Ecto neural progenitor cell (in vitro differentiated cells): ENCODE data around the gene ARHGAP15.

ENCODE experiments used
- DNase-seq: peaks from one replicate; pipeline ENCODE4 v3.0.0-alpha.2; 2018; ENCODE audit warnings: low spot score

ARHGAP15 gene

DNA sequence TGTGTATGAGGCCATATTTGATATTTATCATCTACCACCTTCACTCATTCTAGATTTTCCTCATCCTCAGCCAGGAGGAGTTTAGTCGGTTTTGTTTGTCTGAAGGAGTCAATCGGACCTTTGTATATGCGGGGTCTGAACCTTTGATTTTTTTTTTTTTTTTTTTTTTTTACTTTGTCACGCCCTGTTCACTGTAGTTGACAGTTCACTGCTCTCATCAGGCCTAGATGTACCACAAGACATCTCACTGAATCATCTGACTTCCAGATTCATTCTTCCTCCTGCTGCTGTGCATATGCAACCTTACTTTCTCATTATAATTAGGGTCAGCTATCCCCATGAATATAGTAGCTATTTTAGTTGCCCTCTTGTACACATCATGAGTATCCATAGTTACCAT lies 133.2 kb downstream of the ARHGAP15 start:
- DNase-seq: no peak

DNA sequence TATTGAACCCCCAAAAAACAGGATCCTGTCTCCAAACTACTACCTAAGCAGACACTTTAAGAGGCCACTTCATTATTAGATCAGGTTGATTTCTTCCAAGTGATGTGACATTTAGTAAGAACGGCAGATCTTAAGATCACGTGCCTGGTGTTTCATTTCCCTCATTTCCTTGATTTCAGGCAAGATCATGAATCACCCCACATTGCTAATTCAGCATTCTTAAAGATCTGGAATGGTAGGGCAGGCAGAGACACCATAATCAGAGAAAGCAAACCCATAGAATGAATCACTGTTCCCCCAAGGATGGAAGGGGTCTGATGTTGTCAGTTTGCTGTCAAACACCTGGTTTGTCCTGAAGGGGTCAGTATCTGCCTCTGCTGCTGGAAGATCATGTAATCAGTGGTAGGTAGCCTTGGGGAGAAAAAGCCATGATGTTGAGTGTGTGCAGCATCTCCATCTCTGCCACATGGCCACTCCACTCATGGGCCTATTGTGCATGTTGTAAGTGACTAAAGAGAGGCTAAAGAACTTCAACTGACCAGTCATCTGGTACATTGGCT lies 133.9 kb downstream of the ARHGAP15 start:
- no peak for DNase-seq

DNA sequence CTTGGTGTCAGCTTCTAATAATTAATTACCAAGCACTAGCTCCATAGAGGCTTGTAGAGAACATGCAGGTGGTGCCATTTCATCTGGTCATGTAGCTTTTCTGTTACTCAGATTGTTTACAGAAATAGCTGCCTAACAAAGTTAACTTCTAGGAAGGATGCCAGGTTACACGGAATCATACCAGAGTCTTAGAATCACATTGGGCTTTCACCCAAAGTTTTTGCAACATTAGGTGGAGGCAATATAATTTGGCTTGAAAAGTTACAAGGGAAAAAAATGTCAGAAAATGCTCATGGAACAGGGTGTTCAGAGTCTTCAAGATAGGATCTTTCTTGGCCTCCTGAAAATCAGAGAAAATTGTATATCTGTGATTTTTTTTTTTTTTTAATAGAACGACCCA lies 135.6 kb downstream of the ARHGAP15 start:
- no peak for DNase-seq

DNA sequence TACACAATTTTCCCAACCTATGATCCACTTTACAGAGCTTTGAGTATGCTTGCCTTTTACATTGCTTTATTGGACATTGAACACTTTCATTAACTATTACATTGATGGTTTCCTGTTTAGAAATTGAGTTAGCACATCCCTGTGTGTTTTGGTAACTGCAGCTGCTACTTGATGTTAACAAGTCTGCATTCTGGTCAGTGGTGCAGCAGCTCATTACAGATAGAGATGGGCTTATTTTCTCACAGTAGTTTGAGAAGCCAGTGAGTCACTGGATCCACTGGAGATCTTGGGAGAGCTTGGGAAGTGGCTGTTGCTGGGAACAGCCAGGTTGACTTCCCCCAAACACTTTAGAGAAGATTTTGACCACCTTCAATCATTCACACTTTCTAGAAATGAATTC lies 150.5 kb downstream of the ARHGAP15 start:
- no peak for DNase-seq

DNA sequence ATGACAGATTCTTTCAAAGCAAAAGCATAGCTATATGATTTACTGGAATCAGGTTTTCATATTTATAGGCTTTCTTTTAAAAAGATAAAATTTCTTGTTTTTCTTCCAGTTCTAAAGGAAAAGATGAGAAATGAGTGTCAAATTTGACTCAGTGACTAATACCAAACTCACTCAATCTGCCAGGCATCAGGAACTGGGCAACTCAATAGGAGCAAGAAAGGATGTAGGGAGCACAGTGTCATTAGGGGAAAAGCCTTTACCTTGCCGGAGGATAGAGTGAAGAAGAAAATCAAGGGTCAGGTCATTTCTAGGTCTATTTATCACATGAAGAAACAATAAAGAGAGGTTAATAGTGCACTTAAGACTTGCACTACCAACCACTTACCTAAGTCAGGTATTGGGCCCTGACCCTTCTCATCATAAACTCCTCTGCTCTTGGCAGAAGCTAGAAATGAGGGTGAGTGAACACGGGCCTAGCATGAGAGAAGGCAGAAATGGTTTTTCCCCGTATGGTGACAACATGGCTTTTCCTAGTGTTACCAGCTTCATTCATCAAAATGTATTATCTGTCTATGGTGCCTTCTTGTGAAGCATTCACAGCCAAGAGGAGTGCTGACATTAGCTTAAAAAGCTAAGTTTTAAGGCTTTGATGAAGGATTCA lies 151.0 kb downstream of the ARHGAP15 start:
- no peak for DNase-seq

DNA sequence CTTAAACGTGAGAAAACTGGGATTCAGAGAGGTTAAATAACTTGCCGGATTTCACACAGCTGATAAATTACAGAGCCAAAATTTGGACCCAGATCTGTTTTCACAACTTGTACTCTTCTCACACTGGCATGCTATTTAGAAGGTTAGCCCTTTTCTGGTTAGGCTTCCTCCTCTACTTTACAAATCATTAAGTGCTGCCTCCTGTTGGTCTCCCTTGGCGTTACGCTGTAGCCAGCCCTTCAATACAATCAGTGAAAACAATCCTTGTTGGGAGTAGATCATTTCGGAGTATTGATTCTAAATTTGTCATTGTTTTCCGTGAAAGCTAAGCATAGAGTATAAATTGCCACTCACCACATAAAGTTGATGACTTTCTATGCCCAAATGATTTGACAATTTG lies 153.5 kb downstream of the ARHGAP15 start:
- no peak for DNase-seq

DNA sequence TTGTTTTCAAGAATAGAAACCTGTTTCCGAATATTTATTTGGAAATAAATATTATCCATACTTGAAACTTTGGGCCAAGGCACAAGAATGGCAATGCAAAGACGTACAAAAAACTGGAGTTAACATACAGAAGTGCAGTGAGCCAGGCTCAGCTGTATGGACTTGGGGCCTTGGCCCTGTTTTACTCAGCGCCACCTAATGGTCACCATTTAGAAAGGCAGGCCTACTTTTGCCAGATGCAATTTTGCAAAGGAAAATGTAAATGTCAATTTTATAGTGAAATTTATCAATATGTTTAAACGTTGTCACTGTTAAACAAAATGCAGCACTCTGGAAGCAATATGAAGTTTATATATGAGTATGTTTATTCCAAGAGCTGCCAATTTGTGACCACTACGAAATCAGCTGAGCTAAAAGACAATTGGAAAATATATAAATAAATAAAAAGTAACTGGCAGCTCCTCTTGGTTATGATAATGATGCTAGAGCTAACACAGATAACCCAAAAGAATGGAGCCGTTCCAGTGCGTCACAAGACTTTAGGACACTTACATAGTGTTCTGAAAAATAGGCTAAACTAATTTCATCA lies 155.0 kb downstream of the ARHGAP15 start:
- no peak for DNase-seq

DNA sequence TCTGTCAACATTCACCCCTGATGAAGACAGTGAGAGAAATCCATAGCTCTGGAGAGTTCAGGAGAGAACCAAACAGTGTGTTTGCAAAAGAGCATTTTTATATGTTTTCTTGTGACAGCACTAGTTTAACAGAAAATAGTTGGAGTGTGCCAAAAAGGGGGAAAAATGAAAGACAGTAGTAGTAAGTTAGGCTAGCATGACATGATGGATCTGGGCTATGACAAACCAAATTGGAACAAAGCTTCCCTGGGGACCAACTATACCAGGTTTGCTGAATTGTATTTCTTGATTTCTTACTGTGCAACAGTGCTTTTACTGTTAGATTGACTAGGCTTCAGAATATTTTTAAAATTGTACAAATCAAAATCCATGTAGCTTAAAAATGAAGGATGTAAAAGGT lies 159.8 kb downstream of the ARHGAP15 start:
- DNase-seq: no peak

DNA sequence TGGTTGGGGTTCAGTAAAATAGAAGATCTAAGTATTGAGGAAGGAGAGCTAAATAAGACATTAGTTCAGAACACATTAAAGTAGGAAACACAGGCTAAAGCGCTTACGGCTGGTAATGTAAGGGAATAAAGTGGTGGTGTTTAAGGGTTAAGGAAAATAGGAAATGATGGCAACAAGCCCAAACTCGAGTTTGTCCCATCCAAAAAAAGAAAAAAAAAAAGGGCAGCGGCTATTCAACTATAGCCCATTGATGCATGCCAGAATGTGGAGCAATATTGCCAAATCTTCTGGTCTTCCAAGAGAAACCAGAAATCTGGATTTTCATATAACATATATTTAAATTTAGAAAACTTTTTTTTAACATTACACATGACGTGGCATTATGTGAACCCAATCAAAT lies 161.0 kb downstream of the ARHGAP15 start:
- no peak for DNase-seq

DNA sequence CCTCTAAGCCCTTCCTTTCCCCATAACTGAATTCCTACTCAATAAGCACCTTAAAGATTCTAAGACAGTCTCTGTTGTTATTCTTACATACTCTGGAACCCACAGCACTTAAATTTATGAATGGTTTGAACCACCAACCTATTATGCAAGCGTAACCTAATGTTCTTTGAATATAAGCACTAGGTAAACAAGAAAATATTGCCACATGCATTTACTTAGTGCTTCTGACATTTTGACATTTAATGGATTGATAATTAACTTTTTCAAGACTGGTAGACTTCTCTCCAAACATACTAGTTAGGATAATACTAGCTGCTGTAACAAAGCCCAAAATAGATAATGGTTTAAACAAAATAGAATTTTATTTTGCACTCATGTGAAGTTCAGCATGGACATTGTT lies 164.8 kb downstream of the ARHGAP15 start:
- DNase-seq: no peak

DNA sequence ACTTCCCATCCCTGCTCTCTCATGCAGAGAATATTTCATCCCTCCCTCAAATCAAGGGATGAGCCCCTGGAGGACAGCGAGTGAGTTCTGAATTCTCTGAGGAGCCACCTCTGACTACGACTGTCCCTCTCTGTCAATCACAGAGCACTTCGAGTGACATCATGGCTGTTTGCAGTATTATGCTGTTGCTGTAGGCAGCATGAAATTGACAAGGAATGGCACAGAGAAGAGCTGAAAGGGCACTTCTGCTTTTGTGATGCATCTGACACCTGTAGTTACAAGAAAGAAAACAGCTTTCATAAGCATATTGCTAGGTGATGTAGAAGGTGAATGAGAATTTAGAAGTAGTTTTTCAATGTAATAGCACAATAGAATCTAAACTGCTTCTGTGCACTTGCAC lies 166.9 kb downstream of the ARHGAP15 start:
- DNase-seq: no peak

DNA sequence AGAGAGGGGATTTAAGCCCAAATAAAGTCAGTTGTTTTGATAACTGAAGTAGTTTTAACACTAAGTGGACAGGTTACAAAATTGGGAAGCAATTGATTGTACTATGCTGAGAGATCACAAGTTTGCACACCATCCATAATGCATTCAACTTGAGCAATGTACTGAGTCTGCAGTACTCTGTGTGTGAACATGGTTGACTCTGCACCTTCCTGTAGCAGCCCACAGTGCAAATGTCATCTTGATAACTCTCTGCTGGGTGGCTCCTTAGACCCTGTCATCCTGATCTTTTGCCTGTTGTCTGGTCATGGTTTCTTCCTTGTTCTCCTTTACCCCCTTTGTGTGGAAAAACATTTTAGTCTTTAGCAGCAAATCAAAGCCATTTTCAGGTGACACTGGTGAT lies 168.0 kb downstream of the ARHGAP15 start:
- no peak for DNase-seq

DNA sequence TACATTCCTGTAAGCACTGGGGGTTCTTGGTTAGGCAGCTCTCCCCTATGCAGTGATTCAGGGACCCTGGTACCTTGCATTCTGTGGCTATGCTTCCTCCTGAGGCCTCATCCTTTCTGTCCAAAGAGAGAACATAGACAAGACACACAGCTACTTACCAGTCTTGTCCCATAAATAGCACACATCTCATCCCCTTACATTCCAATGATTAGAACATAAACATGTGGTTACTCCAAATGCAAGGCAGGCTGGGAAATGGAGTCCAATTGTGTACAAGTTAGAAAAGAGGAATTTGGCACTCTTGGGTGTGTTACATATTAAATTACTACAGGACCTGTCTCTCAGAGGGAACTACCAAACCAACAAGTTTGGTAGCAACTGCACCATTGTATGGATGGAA lies 171.3 kb downstream of the ARHGAP15 start:
- no peak for DNase-seq

DNA sequence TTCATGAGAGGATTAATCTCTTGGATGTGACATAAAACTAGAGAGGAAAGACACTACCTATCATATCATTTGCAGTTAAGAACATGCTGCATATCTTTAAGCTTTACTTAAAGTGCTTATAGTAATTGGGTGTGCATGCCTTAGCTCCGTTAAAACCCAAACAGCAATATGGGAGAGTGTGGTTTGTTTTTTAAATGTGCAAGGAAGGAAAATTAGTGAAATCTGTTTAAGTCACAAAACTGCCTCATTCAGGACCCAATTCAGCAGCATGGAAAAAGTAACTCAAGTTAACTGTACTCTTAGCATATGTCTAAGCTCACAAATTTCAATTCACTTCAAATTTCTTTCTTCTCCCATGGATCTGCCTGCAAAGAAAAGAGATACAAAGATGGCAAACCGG lies 182.2 kb downstream of the ARHGAP15 start:
- DNase-seq: no peak

DNA sequence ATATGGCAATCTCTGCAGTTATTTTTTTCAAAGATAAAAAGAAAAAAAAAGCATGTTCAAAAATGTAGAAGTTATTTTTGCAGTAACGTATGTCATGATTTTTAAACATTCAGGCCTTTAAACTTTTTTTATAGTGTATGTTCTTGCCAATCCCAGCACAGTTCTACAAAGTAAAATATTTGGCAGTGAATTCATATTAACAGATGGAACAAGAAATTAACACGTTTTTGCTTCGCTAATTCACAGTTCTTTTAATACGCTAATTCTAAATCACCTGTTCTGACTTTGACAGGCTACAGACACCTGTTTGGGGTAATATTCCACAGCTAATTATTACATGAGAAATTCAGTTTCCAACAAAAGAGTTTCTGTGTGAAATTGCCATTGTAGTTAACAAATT lies 183.2 kb downstream of the ARHGAP15 start:
- no peak for DNase-seq

DNA sequence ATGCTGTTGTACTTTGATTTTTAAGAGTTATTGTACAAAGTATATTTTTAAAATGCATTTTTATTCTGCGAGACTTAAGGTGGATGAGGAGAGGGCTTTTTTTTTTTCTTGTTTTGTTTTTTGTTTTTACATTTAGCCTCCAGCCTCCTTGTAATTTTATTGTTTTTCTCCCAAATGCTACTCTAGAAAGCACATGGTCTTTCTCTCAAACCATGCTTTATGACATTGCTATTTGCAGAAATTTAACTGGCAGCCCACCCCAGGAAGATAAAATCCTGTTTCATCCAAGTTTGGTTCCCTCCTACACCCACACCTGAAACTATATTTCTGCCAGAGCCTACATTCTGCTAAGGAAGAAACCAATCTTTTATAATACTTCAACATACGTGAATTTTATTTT lies 184.6 kb downstream of the ARHGAP15 start:
- DNase-seq: no peak

DNA sequence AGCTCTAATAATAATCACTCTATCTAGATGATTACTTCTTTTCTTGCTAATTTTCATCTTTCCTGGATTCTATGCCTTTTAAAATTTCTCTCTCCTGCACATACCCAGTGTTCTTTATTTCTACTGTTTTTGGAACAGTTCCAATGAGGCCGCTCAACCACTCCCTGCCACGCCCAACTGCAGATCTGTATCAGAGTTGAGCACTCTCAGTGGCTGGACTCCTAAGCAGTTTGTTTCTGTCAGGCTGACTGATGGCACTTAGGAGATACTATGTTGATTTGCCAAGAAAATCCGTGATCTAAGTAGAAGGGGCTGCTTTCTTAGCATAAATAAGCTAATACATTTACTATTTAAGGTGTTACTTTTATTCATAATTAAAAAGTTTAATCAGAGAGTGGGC lies 192.8 kb downstream of the ARHGAP15 start:
- DNase-seq: no peak

DNA sequence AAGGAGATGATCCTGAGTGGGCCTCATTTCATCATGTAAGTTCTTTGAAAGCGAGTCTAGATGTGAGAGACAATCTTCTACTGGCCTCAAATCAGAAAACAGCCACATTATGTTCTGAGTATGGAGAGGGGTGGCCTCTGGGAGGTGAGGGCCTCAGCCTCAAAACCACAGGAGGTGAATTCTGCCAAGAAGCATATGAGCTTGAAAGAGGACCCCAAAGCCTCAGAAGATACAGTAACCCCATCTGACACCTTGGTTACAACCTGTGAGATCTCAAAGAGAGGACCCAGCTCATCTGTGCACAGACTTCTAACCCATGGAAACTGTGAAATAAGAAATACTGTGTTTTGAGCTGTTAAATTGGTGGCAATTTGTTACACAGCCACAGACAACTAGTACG lies 200.1 kb downstream of the ARHGAP15 start:
- DNase-seq: no peak

DNA sequence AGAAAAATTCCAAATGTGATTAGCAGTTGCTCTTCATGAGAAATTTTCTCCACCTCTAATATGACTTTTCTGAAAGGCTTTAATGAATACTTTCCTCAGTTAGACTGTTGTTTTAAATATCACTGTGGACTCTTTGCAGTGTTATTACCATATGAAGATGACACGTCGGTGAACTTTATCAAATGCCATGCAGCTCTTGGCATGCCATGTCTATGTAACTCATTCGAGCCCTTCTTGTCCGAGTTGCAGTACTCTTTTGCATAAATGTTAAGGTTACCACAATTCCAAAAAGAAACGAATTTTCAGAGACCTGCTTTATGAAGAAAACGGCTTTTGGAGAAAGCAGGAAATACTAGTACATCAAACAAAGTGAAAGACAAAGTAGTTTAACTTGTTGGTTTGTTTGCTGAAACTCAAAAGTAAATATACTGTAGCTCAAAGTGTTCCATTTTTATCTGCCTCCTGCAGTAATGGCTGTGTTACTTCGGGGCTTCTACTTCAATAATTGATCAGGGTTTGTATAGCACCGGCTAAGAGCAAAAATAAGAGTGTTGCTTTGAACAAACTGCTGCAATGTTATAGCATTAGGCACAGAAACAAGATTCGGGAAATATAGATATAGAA lies 204.1 kb downstream of the ARHGAP15 start:
- no peak for DNase-seq

DNA sequence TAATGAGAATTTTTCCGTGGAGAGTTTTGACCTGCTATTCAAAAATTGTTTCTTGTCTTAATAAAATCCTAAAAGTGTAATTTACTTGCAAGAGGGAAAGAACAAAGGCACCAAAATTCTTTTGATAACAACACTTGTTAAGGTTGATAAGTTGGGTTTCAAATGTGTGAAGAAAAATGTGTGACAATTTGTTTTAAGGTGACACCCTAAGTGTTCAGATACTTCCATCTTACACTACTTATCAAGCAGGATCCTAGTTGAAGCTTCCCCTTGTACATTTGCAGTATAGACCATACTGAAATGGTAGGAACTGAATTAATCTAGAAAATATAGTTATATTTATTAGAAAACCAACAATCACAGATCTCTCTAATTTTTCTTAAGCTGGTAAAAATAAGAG lies 204.6 kb downstream of the ARHGAP15 start:
- DNase-seq: no peak

DNA sequence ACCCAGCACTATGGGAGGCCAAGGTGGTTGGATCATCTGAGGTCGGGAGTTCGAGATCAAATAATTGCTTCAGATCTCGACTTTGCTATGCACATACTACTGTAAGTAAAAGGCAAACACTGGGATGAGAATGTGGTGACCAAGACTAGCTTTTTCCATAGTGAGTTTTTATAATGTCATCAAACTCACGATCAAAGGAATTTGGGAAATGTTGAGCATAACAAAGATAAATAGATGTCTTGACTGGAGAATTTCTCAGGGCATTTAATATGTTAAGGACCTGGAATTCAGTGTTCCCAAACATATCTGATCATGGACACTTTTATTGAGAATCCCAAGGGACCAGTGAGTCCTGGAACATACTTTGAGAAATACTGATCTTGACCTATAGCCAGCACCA lies 205.6 kb downstream of the ARHGAP15 start:
- DNase-seq: no peak

DNA sequence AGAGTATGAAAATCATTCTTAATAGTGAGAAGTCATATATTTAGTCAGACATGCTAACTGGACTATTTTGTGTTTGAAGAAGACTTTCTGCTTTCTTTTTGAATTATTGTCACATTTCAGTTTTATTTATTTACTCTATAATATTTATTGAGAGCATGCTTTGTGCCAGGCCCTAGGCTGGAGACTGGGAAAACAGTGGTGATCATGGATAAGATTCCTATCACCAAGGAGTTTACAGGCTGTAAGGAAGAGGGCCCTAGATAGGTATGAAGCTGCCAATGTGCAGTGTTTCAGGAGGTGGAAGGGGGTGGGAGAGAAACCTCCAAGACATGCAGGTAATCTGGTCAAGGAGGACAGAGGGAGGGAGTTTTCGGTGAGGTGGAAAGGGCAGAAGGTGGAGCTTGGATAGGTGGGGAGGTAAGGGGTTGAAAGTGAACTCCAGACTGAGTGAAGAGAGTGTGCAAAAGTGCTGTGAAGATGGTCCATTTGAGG lies 207.5 kb downstream of the ARHGAP15 start:
- no peak for DNase-seq

DNA sequence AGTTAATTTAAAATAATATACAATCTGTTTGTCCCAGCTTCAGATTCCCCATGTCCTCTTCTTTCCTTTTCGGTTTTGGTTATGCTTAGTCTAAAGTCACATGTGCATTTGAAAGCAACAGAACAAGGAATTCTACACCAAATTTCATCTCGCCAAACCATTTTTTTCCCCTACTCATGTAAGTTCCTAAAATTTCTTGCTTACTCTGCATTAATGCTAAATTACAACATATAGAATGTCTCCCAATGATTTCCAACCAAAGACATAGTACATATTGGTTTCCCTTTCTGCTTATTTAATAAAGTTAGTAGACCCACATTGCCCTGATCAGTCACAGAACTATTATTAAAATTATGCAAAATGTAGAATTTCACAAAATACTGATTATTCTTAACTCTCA lies 212.3 kb downstream of the ARHGAP15 start:
- DNase-seq: no peak
